ENCODE data around the gene SRPRB. TPM values are rescaled to one million over a fixed set of nuclear protein-coding genes. Genes with fewer than 3 reads are reported as not detected.

The SRPRB gene
- total RNA-seq, 1 donor from 2014 or later: 91.5 TPM

DNA sequence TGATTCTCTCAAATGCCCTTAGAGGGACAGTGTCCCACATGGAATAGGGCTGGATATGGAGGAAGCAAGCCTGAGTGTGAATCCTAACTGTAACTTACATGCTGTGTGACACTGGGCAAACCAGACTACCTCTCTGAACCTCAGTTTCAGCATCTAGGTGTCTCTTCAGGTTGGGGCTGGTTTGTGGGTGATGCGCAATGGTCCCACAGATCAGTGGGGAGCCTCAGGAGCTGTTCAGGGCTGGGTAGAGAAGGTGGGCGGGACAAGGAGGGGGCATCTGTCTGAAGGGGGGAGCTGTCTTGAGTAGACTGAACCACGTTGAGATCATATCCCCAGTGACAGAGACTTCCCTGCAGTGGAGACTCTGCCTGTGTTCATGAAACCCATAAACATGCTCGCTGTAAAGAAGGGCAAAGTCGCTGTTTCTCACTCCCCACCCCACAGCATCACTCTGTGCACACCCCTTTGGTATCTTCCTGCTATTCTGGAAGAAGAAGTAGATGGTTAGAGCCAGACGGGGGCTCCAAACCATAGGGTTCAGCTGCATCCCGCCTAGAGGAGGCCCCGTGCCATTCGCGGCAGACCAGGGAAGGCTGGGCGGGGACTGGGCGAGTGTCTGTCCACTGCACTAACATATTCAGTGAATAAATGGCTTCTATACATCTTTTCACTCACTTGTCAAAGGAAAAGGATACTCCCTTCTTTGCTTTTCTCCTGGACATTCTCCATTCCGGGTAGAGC, 28.4 kb downstream of the SRPRB start:
- H3K4me1 Mint-ChIP-seq (ENCODE audit: low read depth): no peaks in the 10 kb centered on the region
- no peaks in the 10 kb centered on the region for H3K27me3 Mint-ChIP-seq (ENCODE audit: low read depth)
- H3K36me3 Mint-ChIP-seq (ENCODE audit: low read depth): no peaks in the 10 kb centered on the region
- H3K4me3 Mint-ChIP-seq (ENCODE audit: low read depth): no peak overlapping the region
- intact Hi-C loops (cut with micrococcal nuclease): no loop called here
- H3K9me3 Mint-ChIP-seq: no peaks in the 10 kb centered on the region
- H3K27ac Mint-ChIP-seq: no peak overlapping the region
- no peak for DNase-seq (ENCODE audit: low spot score)

DNA sequence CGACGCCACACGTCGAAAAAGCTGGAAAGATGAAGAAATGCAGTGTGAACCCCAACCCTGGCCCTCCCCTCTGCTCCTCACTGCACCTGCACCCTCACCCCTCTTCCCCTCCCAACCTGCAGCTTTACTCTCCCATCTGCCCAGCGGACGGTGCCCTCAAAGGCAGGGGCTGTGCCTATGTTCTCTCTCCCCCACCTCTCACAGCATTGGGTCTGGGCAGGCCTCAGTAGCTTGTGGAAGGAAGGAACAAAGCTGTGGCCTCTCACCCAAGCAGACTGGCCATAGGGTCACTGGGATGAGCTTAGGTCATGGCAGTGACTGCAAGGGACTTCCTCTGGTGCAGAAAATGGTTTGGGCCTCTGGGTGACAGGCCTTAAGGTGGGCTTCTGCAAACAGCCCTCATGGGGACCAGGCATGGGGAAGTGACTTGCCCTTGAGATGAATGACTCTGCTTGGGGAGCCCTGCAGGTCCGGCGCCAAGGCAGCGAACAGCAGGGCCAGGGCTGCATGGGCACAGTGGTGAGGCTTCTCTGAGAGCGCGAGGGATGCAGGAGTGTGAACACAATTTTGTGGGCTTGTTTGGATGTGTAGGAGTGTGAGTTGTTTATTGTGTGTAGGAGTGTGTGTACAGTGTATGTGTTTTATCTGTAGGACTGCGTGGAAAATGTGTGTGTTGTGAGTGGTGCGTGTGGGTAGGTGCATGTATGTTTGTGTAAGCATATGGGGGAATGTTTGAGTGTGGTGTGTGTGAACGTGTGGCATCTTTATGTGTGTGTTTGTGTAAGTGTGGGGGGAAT, 29.2 kb downstream of the SRPRB start:
- no peaks in the 10 kb centered on the region for H3K27me3 Mint-ChIP-seq (ENCODE audit: low read depth)
- H3K27ac Mint-ChIP-seq: no peak overlapping the region
- no peak overlapping the region for H3K4me3 Mint-ChIP-seq (ENCODE audit: low read depth)
- no peaks in the 10 kb centered on the region for H3K36me3 Mint-ChIP-seq (ENCODE audit: low read depth)
- no peaks in the 10 kb centered on the region for H3K4me1 Mint-ChIP-seq (ENCODE audit: low read depth)
- H3K9me3 Mint-ChIP-seq: no peaks in the 10 kb centered on the region
- no peak for DNase-seq (ENCODE audit: low spot score)
- intact Hi-C loops (cut with micrococcal nuclease): no loop called here

DNA sequence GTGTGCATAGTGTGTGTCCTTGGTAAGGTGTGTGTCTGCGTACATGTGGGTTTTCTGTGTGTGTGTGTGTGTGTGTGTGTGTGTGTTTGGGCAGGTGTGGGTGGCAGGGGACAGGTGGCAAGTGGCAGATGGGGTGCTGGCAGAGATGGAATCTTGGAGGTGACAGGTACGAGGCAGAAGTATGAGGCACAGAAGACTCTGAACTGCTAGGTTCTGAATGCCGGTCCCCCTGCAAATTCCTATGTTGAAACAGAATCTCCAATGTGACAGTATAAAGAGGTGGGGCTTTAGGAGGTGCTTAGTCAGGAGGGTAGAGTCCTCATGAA, 29.8 kb downstream of the SRPRB start:
- Mint-ChIP-seq H3K36me3 (ENCODE audit: low read depth) (no peaks in the 10 kb centered on the region), H3K27me3 (ENCODE audit: low read depth) (no peaks in the 10 kb centered on the region), H3K27ac (no peak overlapping the region), H3K4me3 (ENCODE audit: low read depth) (no peak overlapping the region), H3K9me3 (no peaks in the 10 kb centered on the region), H3K4me1 (ENCODE audit: low read depth) (no peaks in the 10 kb centered on the region)
- no peak for DNase-seq (ENCODE audit: low spot score)
- intact Hi-C loops (cut with micrococcal nuclease): no loop called here

DNA sequence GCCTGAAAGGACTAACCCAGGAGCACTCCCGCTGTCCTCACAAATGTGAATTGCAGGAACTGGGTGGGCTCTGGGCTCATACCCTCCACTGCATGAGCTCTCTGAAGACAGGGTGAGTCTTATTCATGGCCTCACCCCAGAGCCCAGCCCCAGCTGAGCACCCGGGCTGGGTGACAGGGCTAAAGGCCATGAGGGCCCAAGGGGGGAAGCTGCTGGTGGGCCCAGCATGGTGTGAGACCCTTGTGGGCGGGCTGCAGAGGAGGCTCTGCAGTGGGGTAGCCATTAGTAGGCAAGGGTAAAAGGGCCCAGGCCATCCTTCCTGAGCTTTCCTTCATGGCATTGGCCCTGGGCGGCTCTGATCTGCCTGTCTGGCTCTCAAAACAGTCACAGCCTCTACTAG, 30.3 kb downstream of the SRPRB start:
- intact Hi-C loops (cut with micrococcal nuclease): no loop called here
- no peaks in the 10 kb centered on the region for H3K36me3 Mint-ChIP-seq (ENCODE audit: low read depth)
- H3K4me1 Mint-ChIP-seq (ENCODE audit: low read depth): no peaks in the 10 kb centered on the region
- no peaks in the 10 kb centered on the region for H3K27me3 Mint-ChIP-seq (ENCODE audit: low read depth)
- no peak overlapping the region for H3K4me3 Mint-ChIP-seq (ENCODE audit: low read depth)
- no peaks in the 10 kb centered on the region for H3K9me3 Mint-ChIP-seq
- no peak for DNase-seq (ENCODE audit: low spot score)
- H3K27ac Mint-ChIP-seq: no peak overlapping the region

DNA sequence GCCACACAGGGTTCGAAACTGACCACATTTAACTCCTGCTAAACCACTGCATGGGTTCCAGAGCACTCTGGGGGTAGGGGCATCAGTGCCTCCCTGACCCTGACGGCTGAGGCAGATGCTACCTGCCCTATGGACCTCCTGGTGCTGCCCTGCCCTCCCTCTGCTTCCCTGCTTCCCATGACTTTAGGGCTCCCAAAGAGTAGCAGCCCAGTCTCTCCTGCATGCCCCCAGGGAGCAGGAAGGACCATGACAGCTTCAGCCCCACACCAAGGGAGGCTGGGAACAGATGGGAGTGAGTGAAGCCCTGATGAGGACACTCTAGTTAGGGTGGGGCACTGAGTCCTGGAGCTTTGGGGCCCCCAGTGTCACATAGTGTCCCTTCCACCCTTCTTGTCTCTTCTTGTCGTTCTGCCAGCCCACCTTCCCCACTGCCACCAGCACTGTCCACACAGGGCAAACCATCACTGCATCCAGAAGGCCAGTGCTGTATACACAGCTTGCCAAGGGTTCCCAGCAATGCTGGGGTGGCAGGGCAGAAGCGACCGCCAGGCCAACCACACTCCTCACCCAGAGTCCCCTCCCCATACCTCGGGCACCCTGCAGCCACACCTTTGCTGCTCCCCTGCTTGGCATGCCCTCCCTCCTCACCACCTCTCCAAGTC, 31.0 kb downstream of the SRPRB start:
- DNase-seq (ENCODE audit: low spot score): no peak

DNA sequence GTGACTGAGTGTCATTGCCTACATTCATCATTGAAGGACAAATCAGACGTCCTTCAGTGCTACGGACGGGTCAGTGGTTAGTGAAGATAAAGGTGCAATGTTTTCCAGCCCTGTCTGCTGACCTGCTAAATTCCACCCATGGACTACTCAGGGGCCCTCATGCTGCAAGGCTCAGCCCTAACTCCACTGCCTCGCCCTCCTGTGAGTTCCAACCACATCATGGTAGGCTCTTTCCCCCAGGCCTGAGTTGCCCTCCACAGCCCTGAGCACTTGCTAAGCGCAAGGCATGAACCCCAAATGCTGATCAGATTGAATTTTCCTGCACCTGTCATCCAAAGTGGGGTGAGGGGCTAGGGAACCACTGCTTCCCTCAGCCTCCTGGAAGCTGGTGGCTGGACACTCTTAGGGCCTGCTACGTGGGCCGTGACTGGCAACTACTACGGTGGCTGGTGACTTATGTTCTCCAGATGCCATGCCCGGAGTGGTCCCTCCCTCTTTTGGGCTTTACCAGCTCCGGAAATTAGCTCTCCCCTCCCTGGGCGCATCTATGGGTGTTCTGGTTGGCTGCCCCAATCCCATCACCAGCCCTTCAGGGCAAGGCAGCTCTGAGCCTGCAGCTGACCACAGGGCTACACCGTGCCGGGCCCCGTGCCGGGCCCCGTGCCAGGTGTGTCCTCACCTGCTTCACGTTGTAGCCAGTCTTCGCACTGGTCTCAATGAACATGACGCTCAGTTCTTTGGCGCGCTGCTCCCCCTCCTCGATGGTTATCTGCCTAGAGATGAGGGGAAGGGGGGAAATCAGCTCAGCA, 32.1 kb downstream of the SRPRB start:
- Mint-ChIP-seq H3K9me3 (no peaks in the 10 kb centered on the region), H3K4me1 (ENCODE audit: low read depth) (no peaks in the 10 kb centered on the region), H3K27me3 (ENCODE audit: low read depth) (no peaks in the 10 kb centered on the region), H3K36me3 (ENCODE audit: low read depth) (no peaks in the 10 kb centered on the region), H3K4me3 (ENCODE audit: low read depth) (no peak overlapping the region), H3K27ac (no peak overlapping the region)
- intact Hi-C loops (cut with micrococcal nuclease): no loop called here
- no peak for DNase-seq (ENCODE audit: low spot score)

More for the DNA sequence above, 31.0 kb downstream of the SRPRB start:
- Mint-ChIP-seq H3K4me1 (ENCODE audit: low read depth) (no peaks in the 10 kb centered on the region), H3K9me3 (no peaks in the 10 kb centered on the region), H3K4me3 (ENCODE audit: low read depth) (no peak overlapping the region), H3K27me3 (ENCODE audit: low read depth) (no peaks in the 10 kb centered on the region), H3K27ac (no peak overlapping the region), H3K36me3 (ENCODE audit: low read depth) (no peaks in the 10 kb centered on the region)
- intact Hi-C loops (cut with micrococcal nuclease): no loop called here

DNA sequence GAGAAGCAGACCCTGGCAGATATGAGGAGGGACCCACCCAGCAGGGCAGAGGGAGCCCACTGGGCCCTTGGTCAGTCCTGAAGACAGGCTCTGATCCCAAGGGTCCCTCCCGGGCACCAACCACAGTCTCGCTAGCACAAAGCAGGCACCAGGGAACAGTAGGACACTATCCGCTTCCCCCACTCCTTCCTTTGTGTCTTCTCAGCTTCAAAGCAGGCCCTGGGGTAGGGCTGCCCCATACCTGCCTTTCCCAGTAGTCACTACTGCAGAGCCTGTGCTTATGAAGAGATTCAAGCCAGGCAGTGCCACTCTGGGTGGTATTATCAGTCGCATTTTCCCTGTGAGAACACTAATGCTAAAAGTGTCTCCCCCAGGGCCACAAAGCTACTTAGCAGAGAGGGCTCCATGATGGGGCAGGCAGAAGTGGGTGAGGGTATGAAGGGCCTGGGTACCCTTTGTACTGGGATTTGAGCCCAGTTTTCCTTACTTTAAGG, 32.7 kb downstream of the SRPRB start:
- intact Hi-C loops (cut with micrococcal nuclease): no loop called here
- no peaks in the 10 kb centered on the region for H3K9me3 Mint-ChIP-seq
- no peak for DNase-seq (ENCODE audit: low spot score)
- H3K27me3 Mint-ChIP-seq (ENCODE audit: low read depth): no peaks in the 10 kb centered on the region
- H3K4me1 Mint-ChIP-seq (ENCODE audit: low read depth): no peaks in the 10 kb centered on the region
- H3K27ac Mint-ChIP-seq: no peak overlapping the region
- no peaks in the 10 kb centered on the region for H3K36me3 Mint-ChIP-seq (ENCODE audit: low read depth)
- H3K4me3 Mint-ChIP-seq (ENCODE audit: low read depth): no peak overlapping the region

DNA sequence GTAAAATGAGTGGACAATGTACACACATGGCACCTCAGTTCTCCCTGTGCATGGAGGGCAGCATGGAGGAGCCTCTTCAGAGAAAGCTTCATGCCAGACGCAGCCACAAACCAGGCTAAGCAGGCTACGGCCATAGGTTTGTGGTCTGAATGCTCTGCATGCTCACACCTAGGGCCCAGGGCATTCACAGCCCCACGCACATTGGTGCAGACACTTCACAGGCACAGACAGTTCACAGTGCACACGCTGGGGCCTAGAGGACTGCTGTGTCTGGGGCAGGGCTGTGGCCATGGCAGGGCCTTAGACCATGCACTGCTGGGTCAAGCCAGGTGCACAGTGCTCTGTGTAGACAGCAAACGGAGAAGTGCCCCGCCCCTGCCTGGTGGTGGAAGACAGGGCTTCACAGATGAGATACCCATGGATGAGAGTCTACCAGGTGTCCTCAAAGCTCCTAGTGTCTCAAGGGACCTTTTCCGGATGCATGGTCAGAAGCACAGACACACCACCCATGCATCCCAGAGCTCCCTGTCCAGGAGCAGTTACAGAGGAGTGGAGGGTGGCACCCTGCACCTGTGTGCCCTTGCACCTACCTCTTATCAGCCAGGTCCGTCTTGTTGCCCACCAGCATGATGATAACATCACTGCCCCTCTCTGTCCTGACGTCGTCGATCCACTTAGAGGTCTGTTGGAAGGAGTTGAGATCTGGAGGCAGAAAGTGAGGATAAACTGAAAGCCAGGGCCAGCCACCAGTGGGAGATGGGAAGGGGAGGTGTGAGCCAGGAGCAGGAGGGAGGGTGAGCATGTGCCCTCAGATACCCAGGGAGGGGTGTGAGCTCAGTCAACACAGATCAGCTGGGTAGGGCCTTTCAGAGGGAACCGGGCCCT, 33.5 kb downstream of the SRPRB start:
- H3K27ac Mint-ChIP-seq: no peak overlapping the region
- H3K36me3 Mint-ChIP-seq (ENCODE audit: low read depth): no peaks in the 10 kb centered on the region
- intact Hi-C loops (cut with micrococcal nuclease): no loop called here
- H3K27me3 Mint-ChIP-seq (ENCODE audit: low read depth): peaks cover 2% of the 10 kb centered on the region
- H3K4me3 Mint-ChIP-seq (ENCODE audit: low read depth): no peak overlapping the region
- H3K4me1 Mint-ChIP-seq (ENCODE audit: low read depth): no peaks in the 10 kb centered on the region
- no peaks in the 10 kb centered on the region for H3K9me3 Mint-ChIP-seq
- DNase-seq (ENCODE audit: low spot score): no peak

DNA sequence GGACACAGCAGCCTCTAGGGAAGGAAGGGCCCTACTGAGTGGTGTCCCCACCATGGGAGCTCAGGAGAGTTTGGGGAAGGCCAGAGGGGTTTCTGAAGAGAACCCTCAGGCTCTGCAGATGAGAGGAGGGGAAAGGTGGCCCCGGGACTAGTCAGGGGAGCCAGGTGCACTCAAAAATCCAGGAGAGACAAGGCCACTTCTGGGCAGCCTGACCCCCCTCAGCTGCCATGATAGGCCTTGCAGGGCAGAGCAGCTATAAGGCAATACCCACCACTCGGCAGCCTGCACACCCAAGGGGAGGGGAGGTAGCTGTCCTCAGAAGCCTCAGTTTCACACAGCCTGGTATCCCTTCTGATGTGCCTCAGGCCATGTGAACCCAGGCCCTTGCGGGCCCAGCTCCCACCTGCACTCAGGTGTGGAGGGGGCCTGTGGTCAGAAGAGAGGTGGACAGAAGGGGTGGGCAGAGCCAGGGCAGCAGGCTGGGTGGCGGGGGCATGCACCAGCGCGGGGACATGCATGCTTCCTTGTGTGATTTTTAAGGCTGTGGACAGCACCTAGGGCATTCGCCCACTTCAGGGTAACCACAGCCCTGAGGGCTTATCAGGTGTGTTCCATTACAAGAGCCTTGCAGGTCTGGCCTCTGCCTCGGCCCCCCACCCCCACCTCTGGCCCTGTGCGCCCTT, 34.6 kb downstream of the SRPRB start:
- intact Hi-C loops (cut with micrococcal nuclease): no loop called here
- Mint-ChIP-seq H3K27ac (no peak overlapping the region), H3K36me3 (ENCODE audit: low read depth) (no peaks in the 10 kb centered on the region), H3K4me3 (ENCODE audit: low read depth) (no peak overlapping the region), H3K4me1 (ENCODE audit: low read depth) (no peaks in the 10 kb centered on the region), H3K9me3 (no peaks in the 10 kb centered on the region), H3K27me3 (ENCODE audit: low read depth) (peaks cover 3% of the 10 kb centered on the region)
- DNase-seq (ENCODE audit: low spot score): no peak

DNA sequence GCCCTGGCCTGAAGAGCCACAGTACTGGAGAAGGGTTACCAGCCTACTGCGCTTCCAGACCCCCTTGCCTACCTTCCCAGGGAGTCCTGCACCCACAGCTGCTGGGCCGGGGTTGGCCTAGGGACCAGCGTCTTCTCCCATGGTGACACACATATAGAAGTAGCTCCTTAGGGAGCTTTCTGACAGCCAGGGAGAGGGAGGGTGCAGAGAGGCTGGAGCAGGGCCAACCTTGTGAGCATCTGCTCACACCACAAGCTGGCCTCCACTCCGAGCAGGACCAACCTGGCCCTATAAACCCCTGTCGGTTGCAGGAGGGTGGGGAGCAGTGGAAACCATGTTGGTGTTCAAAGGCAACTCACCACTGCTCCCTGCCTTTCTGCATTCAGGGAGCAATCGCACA, 35.2 kb downstream of the SRPRB start:
- Mint-ChIP-seq H3K4me1 (ENCODE audit: low read depth) (no peaks in the 10 kb centered on the region), H3K27ac (no peak overlapping the region), H3K9me3 (no peaks in the 10 kb centered on the region), H3K4me3 (ENCODE audit: low read depth) (no peak overlapping the region), H3K27me3 (ENCODE audit: low read depth) (peaks cover 3% of the 10 kb centered on the region), H3K36me3 (ENCODE audit: low read depth) (no peaks in the 10 kb centered on the region)
- no peak for DNase-seq (ENCODE audit: low spot score)
- intact Hi-C loops (cut with micrococcal nuclease): no loop called here

DNA sequence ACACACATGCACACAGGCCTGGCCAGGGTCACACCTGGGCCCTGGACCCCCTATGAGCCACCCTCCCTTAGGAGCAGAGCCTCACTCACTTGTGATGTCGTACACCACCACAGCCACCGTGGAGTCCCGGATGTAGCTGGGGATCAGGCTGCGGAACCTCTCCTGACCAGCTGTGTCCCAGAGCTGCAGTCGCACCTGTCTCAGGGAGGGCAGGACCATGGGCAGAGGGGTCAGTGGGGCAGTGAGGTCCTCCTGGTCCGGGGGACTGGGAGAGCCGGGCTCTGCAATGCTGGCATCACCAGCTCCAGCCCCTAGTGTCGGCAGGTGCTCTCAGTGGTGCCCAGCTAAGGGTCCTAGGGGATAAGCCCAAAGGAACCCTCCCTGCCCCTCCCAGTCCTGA, 35.6 kb downstream of the SRPRB start:
- no peak overlapping the region for H3K27ac Mint-ChIP-seq
- H3K9me3 Mint-ChIP-seq: no peaks in the 10 kb centered on the region
- intact Hi-C loops (cut with micrococcal nuclease): no loop called here
- no peaks in the 10 kb centered on the region for H3K4me1 Mint-ChIP-seq (ENCODE audit: low read depth)
- peaks cover 3% of the 10 kb centered on the region for H3K27me3 Mint-ChIP-seq (ENCODE audit: low read depth)
- no peaks in the 10 kb centered on the region for H3K36me3 Mint-ChIP-seq (ENCODE audit: low read depth)
- no peak for DNase-seq (ENCODE audit: low spot score)
- H3K4me3 Mint-ChIP-seq (ENCODE audit: low read depth): no peak overlapping the region
